Brain microvascular endothelial cell (primary cell): ENCODE results near the gene DRAM1.

Source experiments
- DNase-seq: peaks from one replicate; pipeline ENCODE4 v3.0.0-alpha.2; 2020
- H3K27ac ChIP-seq: fragments of 250-450 bp; sonication (Bioruptor Pico); 2 replicates; pipeline ENCODE4 v1.5.1; 2020; ENCODE audit warnings: mild to moderate bottlenecking, moderate library complexity
- H3K27me3 ChIP-seq: fragments of 250-450 bp; sonication (Bioruptor Pico); replicated peaks from 2 replicates; pipeline ENCODE4 v1.5.1; 2020; ENCODE audit warnings: mild to moderate bottlenecking
- H3K36me3 ChIP-seq: fragments of 250-450 bp; sonication (Bioruptor Pico); replicated peaks from 2 replicates; pipeline ENCODE4 v1.5.1; 2020; ENCODE audit warnings: mild to moderate bottlenecking
- H3K4me3 ChIP-seq: 2 replicates; pipeline ENCODE4 v1.5.1; 2011; ENCODE audit warnings: low read depth, mild to moderate bottlenecking, control low read depth, low read length, moderate library complexity
- in situ Hi-C: cut with HindIII; loops from 2 replicates; pipeline ENCODE4 v1.10.0; 2017; ENCODE audit warnings: low sequenced_read_pairs, low pct_ligation_motif_present
- TF ChIP-seq, protein P1 (sequence below): IDR thresholded peaks from 2 replicates; pipeline ENCODE4 v1.5.1; 2011; ENCODE audit warnings: low read depth, mild to moderate bottlenecking, moderate library complexity, low read length, control low read depth, inconsistent platforms; ENCODE audit errors: missing control alignments

Gene DRAM1

DNA sequence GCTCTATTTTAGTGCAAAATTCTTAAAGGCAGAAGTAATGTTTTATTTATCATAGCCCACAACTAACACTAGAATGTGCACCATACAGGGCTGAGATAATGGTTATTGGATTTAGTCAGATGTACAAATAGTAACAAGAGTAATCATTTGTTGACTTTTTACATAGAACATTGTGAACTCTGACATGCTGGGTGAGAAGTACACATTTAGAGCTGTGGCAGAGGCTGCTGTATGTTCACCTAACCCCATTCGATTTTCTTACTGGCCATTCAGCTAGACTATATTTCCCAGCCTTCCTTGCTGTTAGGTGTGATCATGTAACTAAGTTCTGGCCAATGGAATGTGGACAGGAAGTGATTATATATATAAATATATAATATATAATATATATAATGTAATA, 89.1 kb downstream of the DRAM1 start:
- no peaks in the 10 kb centered on the region for H3K36me3 ChIP-seq
- no peak overlapping the region for H3K4me3 ChIP-seq
- TF ChIP-seq, protein P1, sequence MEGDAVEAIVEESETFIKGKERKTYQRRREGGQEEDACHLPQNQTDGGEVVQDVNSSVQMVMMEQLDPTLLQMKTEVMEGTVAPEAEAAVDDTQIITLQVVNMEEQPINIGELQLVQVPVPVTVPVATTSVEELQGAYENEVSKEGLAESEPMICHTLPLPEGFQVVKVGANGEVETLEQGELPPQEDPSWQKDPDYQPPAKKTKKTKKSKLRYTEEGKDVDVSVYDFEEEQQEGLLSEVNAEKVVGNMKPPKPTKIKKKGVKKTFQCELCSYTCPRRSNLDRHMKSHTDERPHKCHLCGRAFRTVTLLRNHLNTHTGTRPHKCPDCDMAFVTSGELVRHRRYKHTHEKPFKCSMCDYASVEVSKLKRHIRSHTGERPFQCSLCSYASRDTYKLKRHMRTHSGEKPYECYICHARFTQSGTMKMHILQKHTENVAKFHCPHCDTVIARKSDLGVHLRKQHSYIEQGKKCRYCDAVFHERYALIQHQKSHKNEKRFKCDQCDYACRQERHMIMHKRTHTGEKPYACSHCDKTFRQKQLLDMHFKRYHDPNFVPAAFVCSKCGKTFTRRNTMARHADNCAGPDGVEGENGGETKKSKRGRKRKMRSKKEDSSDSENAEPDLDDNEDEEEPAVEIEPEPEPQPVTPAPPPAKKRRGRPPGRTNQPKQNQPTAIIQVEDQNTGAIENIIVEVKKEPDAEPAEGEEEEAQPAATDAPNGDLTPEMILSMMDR: no peak
- in situ Hi-C loops: no loop called here
- no peak for DNase-seq
- H3K27ac ChIP-seq: no peak overlapping the region
- H3K27me3 ChIP-seq: no peaks in the 10 kb centered on the region

GRCh38 chr12:101967506-101967905, 90.1 kb downstream of the DRAM1 start:
- in situ Hi-C loops: no loop called here
- TF ChIP-seq, protein P1: no peak
- no peak overlapping the region for H3K27ac ChIP-seq
- no peak overlapping the region for H3K4me3 ChIP-seq
- no peak for DNase-seq
- no peaks in the 10 kb centered on the region for H3K36me3 ChIP-seq
- H3K27me3 ChIP-seq: no peaks in the 10 kb centered on the region

DNA sequence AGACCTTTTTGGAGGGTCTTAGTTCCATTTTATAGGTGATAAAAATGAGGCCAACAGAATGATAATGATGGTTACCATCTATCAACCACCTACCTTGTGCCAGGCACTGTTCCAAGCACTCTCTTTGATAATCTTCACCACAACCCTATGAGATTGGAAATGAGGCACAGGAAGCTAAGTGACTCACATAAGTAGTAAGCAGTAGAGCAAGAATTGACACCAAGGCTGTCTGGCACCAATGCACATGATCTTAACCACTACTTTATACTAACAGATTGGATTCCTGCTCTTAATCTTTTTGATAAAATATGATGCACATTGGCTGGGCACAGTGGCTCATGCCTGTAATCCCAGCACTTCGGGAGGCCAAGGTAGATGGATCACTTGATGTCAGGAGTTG, 91.4 kb downstream of the DRAM1 start:
- TF ChIP-seq, protein P1: no peak
- H3K36me3 ChIP-seq: no peaks in the 10 kb centered on the region
- no peak overlapping the region for H3K27ac ChIP-seq
- in situ Hi-C loops: no loop called here
- no peak for DNase-seq
- H3K27me3 ChIP-seq: no peaks in the 10 kb centered on the region
- no peak overlapping the region for H3K4me3 ChIP-seq
